Measurements from ENCODE around the gene SLC2A2. TPM values are rescaled to one million over a fixed set of nuclear protein-coding genes. Genes with fewer than 3 reads are reported as not detected.

Gene SLC2A2
- total RNA-seq, 1 donor from 2014 or later, result not detected

GRCh38 chr3:170985304-170985703 is 41.2 kb downstream of the SLC2A2 start:
- Histone ChIP-seq H3K9me3 (no peaks in the 10 kb centered on the region), H3K36me3 (no peaks in the 10 kb centered on the region), H3K27me3 (ENCODE audit: low read depth) (no peaks in the 10 kb centered on the region), H3K4me1 (no peaks in the 10 kb centered on the region), H3K4me3 (no peak overlapping the region), H3K27ac (no peak overlapping the region)
- TF ChIP-seq CTCF (IDR thresholded peaks at IDR 0.05), result no peak
- no peak for ATAC-seq
- DNase-seq, result no peak
- intact Hi-C loops (cut with DNase I), result no loop called here

GRCh38 chr3:170982733-170983132 is 43.8 kb downstream of the SLC2A2 start:
- DNase-seq, result no peak
- Histone ChIP-seq H3K9me3 (no peaks in the 10 kb centered on the region), H3K4me1 (no peaks in the 10 kb centered on the region), H3K27ac (no peak overlapping the region), H3K4me3 (no peak overlapping the region), H3K27me3 (ENCODE audit: low read depth) (no peaks in the 10 kb centered on the region), H3K36me3 (no peaks in the 10 kb centered on the region)
- TF ChIP-seq CTCF (IDR thresholded peaks at IDR 0.05), result no peak
- intact Hi-C loops (cut with DNase I), result no loop called here
- ATAC-seq, result no peak

- no peak for DNase-seq
- intact Hi-C loops (cut with DNase I), result no loop called here
- Histone ChIP-seq H3K4me3 (no peak overlapping the region), H3K36me3 (no peaks in the 10 kb centered on the region), H3K27ac (no peak overlapping the region), H3K4me1 (no peaks in the 10 kb centered on the region), H3K27me3 (ENCODE audit: low read depth) (no peaks in the 10 kb centered on the region), H3K9me3 (no peaks in the 10 kb centered on the region)
- TF ChIP-seq CTCF (IDR thresholded peaks at IDR 0.05), result no peak
- no peak for ATAC-seq
These were observed 46.1 kb downstream of the SLC2A2 start for GRCh38 chr3:170980399-170980798.

- TF ChIP-seq CTCF (IDR thresholded peaks at IDR 0.05), result no peak
- intact Hi-C loops (cut with DNase I), result no loop called here
- H3K4me3 ChIP-seq, result no peak overlapping the region
- no peak overlapping the region for H3K27ac ChIP-seq
- H3K4me1 ChIP-seq, result no peaks in the 10 kb centered on the region
- H3K27me3 ChIP-seq (ENCODE audit: low read depth), result no peaks in the 10 kb centered on the region
- no peak for ATAC-seq
- DNase-seq, result no peak
- H3K9me3 ChIP-seq, result no peaks in the 10 kb centered on the region
- H3K36me3 ChIP-seq, result no peaks in the 10 kb centered on the region
These were observed 48.4 kb downstream of the SLC2A2 start for GRCh38 chr3:170977949-170978745.

GRCh38 chr3:170976190-170976519 is 50.4 kb downstream of the SLC2A2 start:
- TF ChIP-seq CTCF (IDR thresholded peaks at IDR 0.05), result no peak
- no peak overlapping the region for H3K4me3 ChIP-seq
- H3K4me1 ChIP-seq, result no peaks in the 10 kb centered on the region
- DNase-seq (no peak), ATAC-seq (no peak)
- intact Hi-C loops (cut with DNase I), result no loop called here
- H3K36me3 ChIP-seq, result no peaks in the 10 kb centered on the region
- H3K27ac ChIP-seq, result no peak overlapping the region
- no peaks in the 10 kb centered on the region for H3K27me3 ChIP-seq (ENCODE audit: low read depth)
- no peaks in the 10 kb centered on the region for H3K9me3 ChIP-seq
